Left ventricle myocardium inferior (tissue), 1 donor: Measurements from ENCODE around the gene EME1. TPM values are rescaled to one million over a fixed set of nuclear protein-coding genes. Genes with fewer than 3 reads are reported as not detected.
A peak's percentile ranks its signal among the peaks of the same experiment; 100 is the strongest.
"Not testable (repeated sequence)": the region's sequence is repeated elsewhere in the genome, so short reads cannot be mapped to it uniquely, and the experiment has no call there.

Source experiments
- DNase-seq: peaks from one replicate; pipeline ENCODE4 v3.0.0-alpha.2; 2020
- H3K27ac ChIP-seq: fragments of 200-600 bp; replicated peaks from 2 replicates; pipeline ENCODE4 v1.8.0; 2021
- H3K27me3 ChIP-seq: fragments of 200-600 bp; 2 replicates; pipeline ENCODE4 v1.8.0; 2021; ENCODE audit warnings: low read depth
- H3K36me3 ChIP-seq: fragments of 200-600 bp; 2 replicates; pipeline ENCODE4 v1.8.0; 2021
- H3K4me1 ChIP-seq: fragments of 200-600 bp; 2 replicates; pipeline ENCODE4 v1.8.0; 2021
- H3K4me3 ChIP-seq: fragments of 200-600 bp; 2 replicates; pipeline ENCODE4 v1.8.0; 2021; ENCODE audit warnings: mild to moderate bottlenecking, moderate library complexity
- H3K9me3 ChIP-seq: fragments of 200-600 bp; replicated peaks from 2 replicates; pipeline ENCODE4 v1.8.0; 2021
- intact Hi-C: fragments of 100-400 bp; cut with micrococcal nuclease; formaldehyde crosslinking; loops from one replicate; pipeline ENCODE4 v1.11.0; 2022
- total RNA-seq: library from RNA; stranded (reverse); fragmentation: NEBNext Ultra II Directional; extraction: Animal tissue kit (Norgen Biotek cat#: 25700); gene quantifications from one replicate; pipeline ENCODE4 v1.2.1, GENCODE V29; 2021
- TF ChIP-seq, protein P1 (sequence below): fragments of 200-600 bp; IDR thresholded peaks from 2 replicates; pipeline ENCODE4 v1.8.0; 2021; ENCODE audit warnings: antibody characterized with exemption, mild to moderate bottlenecking, borderline replicate concordance
- donor health status: DM: no; HTN: yes; CAD: no; lungs with severe emphysema.

The EME1 gene
- total RNA-seq, 1 donor from 2014 or later: 0.74 TPM

DNA sequence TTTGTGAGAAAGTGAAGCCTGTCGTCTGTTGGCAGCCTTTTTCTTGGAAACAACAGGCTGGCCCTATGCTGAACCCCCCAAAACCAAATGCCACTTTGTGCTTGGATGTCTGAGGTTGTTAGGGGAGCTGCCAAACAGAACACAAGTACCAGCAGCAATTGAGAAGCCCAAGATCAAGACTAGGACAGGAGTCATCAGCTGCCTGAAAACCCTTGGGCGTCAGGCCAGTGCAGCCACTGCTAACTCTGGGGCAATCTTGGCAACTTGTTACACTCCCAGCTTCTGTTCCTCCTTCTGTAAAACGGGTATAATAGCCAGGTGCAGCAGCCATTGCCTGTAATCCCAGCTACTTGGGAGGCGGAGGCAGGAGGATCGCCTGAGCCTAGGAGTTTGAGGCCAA is 33.5 kb downstream of the EME1 start:
- Histone ChIP-seq H3K9me3 (no peaks in the 10 kb centered on the region), H3K27ac (no peak overlapping the region), H3K27me3 (peaks cover 33% of the 10 kb centered on the region), H3K4me1 (no peaks in the 10 kb centered on the region), H3K4me3 (no peak overlapping the region), H3K36me3 (no peaks in the 10 kb centered on the region)
- DNase-seq: no peak
- TF ChIP-seq, protein P1, sequence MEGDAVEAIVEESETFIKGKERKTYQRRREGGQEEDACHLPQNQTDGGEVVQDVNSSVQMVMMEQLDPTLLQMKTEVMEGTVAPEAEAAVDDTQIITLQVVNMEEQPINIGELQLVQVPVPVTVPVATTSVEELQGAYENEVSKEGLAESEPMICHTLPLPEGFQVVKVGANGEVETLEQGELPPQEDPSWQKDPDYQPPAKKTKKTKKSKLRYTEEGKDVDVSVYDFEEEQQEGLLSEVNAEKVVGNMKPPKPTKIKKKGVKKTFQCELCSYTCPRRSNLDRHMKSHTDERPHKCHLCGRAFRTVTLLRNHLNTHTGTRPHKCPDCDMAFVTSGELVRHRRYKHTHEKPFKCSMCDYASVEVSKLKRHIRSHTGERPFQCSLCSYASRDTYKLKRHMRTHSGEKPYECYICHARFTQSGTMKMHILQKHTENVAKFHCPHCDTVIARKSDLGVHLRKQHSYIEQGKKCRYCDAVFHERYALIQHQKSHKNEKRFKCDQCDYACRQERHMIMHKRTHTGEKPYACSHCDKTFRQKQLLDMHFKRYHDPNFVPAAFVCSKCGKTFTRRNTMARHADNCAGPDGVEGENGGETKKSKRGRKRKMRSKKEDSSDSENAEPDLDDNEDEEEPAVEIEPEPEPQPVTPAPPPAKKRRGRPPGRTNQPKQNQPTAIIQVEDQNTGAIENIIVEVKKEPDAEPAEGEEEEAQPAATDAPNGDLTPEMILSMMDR: no peak
- intact Hi-C loops: no loop called here

DNA sequence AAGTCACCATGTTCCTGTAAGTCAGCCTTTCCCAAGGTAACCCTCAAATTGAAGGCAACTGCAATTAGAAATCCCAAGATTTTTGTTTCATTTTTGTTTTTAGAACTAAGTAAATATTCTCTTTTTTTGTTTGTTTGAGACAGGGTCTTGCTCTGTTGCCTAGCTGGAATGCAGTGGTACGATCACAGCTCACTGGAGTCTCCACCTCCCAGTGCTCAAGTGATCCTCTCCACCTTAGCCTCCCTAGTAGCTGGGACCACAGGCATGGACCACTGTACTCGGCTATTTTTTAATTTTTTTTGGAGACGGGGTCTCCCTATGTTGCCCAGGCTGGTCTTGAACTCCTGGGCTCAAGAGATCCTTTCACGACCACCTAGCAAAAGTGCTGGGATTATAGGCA is 34.9 kb downstream of the EME1 start:
- no peak overlapping the region for H3K4me3 ChIP-seq
- H3K27ac ChIP-seq: no peak overlapping the region
- intact Hi-C loops: no loop called here
- no peak for DNase-seq
- peaks cover 33% of the 10 kb centered on the region for H3K27me3 ChIP-seq
- H3K36me3 ChIP-seq: no peaks in the 10 kb centered on the region
- no peaks in the 10 kb centered on the region for H3K4me1 ChIP-seq
- TF ChIP-seq, protein P1: no peak
- no peaks in the 10 kb centered on the region for H3K9me3 ChIP-seq

DNA sequence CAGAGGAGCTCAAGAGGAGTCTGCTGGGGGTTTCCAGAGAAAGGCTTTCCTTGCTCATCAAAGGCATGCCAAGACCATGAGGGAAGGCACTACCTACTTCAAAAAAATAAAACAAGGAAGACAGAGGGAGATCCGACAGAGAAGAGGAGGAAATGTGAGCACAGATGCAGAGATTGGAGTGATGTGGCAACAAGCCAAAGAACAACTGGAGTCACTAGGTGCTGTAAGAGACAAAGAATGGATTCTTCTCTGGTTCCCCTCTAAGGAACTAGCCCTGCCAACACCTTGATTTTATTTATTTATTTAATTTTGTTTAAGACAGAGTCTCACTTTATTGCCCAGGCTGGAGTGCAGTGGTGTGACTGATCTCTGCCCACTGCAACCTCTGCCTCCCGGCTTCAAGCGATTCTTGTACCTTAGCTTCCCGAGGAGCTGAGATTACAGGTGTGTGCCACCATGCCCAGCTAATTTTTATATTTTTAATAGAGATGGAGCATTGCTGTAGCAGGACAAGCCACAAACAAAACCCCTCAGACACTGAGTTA is 39.2 kb downstream of the EME1 start:
- Histone ChIP-seq H3K9me3 (no peaks in the 10 kb centered on the region), H3K27ac (no peak overlapping the region), H3K4me3 (no peak overlapping the region), H3K36me3 (no peaks in the 10 kb centered on the region), H3K27me3 (peaks cover 8% of the 10 kb centered on the region), H3K4me1 (no peaks in the 10 kb centered on the region)
- TF ChIP-seq, protein P1: no peak
- no peak for DNase-seq
- intact Hi-C loops: no loop called here

DNA sequence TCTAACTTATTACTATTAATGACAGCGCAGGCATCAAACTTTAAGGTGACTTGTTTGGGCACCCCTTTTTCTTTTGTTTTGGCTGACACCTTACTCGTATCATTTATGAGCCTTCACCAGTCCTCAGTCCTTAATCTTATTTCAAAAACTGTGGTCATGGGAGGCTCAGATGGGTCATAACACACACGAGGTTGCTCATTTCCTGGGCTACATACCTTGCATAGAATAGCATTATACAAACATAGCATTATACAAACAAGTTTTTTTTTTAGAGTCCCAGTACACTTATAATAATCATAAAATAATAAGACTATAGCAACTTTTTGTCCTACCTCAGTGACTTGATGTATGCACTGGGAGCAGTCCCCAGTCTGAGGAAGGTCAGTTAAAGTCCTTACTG is 41.8 kb downstream of the EME1 start:
- no peak overlapping the region for H3K27ac ChIP-seq
- intact Hi-C loops: no loop called here
- H3K9me3 ChIP-seq: peaks cover 6% of the 10 kb centered on the region
- H3K27me3 ChIP-seq: no peaks in the 10 kb centered on the region
- TF ChIP-seq, protein P1: no peak
- H3K4me1 ChIP-seq: no peaks in the 10 kb centered on the region
- no peak overlapping the region for H3K4me3 ChIP-seq
- no peak for DNase-seq
- H3K36me3 ChIP-seq: no peaks in the 10 kb centered on the region

DNA sequence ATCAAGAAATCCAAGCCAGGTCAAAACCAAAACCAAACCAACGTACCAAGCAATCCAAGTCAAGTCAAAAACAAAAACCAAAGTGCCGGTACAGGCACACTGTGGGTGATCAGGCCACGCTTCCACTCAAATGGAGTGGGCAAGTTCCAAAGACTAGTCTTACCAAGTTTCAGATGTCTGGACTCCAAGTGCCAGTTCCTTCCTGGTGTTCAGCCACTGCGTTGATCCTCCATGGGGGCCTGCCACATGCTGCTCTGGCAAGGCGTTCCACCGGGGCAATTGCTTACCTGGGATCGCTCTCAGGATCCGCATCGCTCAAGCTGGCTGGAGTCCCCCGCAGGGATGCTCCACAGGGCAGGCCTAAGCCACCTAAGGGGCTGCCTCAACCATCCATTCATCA is 46.5 kb downstream of the EME1 start:
- peaks cover 13% of the 10 kb centered on the region for H3K4me1 ChIP-seq
- H3K27ac ChIP-seq, intact Hi-C loops, H3K36me3 ChIP-seq, H3K9me3 ChIP-seq, H3K27me3 ChIP-seq, DNase-seq, H3K4me3 ChIP-seq: not testable (repeated sequence)

DNA sequence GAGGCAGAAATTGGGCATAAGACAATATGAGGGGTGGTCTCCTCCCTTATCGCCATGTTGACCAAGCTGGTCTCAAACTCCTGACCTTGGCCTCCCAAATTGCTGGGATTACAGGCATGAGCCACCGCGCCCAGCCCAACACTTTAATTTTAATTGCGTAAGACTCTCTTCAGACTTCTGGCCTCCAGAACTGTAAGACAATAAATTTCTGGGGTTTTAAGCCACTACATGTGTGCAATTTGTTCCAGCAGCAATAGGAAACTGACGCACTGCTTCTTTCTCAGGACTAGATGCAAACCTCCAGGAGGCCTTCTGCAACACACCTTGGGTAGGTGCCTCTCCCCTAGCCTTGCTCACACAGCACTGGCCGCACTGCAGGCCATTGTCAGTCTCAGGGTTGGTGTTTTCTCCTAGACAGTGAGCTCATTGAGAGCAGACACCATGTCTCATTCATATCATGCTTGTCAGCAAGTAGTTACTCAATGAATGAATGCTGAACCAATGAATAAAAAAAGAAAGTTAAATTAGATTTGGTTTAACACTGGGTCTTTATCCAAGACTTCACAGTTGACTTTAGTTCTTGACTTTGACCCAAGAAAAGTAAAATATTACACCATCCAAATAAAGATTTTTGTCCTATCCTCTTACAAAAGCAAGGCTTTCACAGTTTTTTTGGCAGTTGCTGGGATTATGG is 47.5 kb downstream of the EME1 start:
- Histone ChIP-seq H3K4me1 (peaks cover 23% of the 10 kb centered on the region), H3K27me3 (no peaks in the 10 kb centered on the region), H3K36me3 (no peaks in the 10 kb centered on the region), H3K4me3 (peak overlapping the region; percentile 45), H3K9me3 (peaks cover 6% of the 10 kb centered on the region), H3K27ac (peak overlapping the region; percentile 74)
- no peak for DNase-seq
- TF ChIP-seq, protein P1: no peak
- intact Hi-C loops: no loop called here
